Activated naive CD4-positive, alpha-beta T cell treated with Interleukin-2 at 50 U/mL for 16 hours (primary cell): ENCODE measurements around the gene NMUR1.
A peak's percentile ranks its signal among the peaks of the same experiment; 100 is the strongest.
"Not testable (repeated sequence)": the region's sequence is repeated elsewhere in the genome, so short reads cannot be mapped to it uniquely, and the experiment has no call there.

Experiments
- DNase-seq: peaks from one replicate; pipeline ENCODE4 v3.0.0-alpha.2; 2020

NMUR1 gene

GRCh38 chr2:231530099-231531011 lies at the start of gene NMUR1:
Gene NMUR1 (minus strand): TSS chr2:231530445. CDS start chr2:231530361, 84 bp downstream.
- peak; percentile 77 for DNase-seq

GRCh38 chr2:231579560-231579959 lies 49.3 kb upstream of the NMUR1 start:
- no peak for DNase-seq

- not testable (repeated sequence) for DNase-seq
Observed at GRCh38 chr2:231578655-231579054, 48.4 kb upstream of the NMUR1 start.

- DNase-seq, result no peak
Observed at GRCh38 chr2:231576465-231576864, 46.2 kb upstream of the NMUR1 start.

- DNase-seq, result no peak
Observed at GRCh38 chr2:231575612-231576256, 45.5 kb upstream of the NMUR1 start.

- DNase-seq, result no peak
Observed at GRCh38 chr2:231573698-231574421, 43.6 kb upstream of the NMUR1 start.

GRCh38 chr2:231573096-231573495 lies 42.9 kb upstream of the NMUR1 start:
- no peak for DNase-seq

- no peak for DNase-seq
Observed at GRCh38 chr2:231571661-231572191, 41.5 kb upstream of the NMUR1 start.

- not testable (repeated sequence) for DNase-seq
Observed at GRCh38 chr2:231570915-231571314, 40.7 kb upstream of the NMUR1 start.

- no peak for DNase-seq
Observed at GRCh38 chr2:231568785-231569435, 38.7 kb upstream of the NMUR1 start.

GRCh38 chr2:231568098-231568784 lies 38.0 kb upstream of the NMUR1 start:
- no peak for DNase-seq

- no peak for DNase-seq
Observed at GRCh38 chr2:231567159-231567558, 36.9 kb upstream of the NMUR1 start.

GRCh38 chr2:231565887-231566594 lies 35.8 kb upstream of the NMUR1 start:
- no peak for DNase-seq

- DNase-seq, result peak; percentile 22
Observed at GRCh38 chr2:231563378-231563961, 33.2 kb upstream of the NMUR1 start.

GRCh38 chr2:231557571-231558217 lies 27.4 kb upstream of the NMUR1 start:
- DNase-seq, result peak; percentile 57

- no peak for DNase-seq
Observed at GRCh38 chr2:231556981-231557380, 26.7 kb upstream of the NMUR1 start.

GRCh38 chr2:231556496-231556895 lies 26.3 kb upstream of the NMUR1 start:
- DNase-seq, result not testable (repeated sequence)

- no peak for DNase-seq
Observed at GRCh38 chr2:231554748-231555545, 24.7 kb upstream of the NMUR1 start.

- DNase-seq, result no peak
Observed at GRCh38 chr2:231554327-231554726, 24.1 kb upstream of the NMUR1 start.
